GM18526 (cell line): ENCODE measurements around the gene CRYZL1.

Experiments
- POLR2A ChIP-seq: IDR thresholded peaks from 3 replicates; pipeline ENCODE4 v1.6.1; 2011; ENCODE audit not compliant: insufficient read length; ENCODE audit errors: extremely low read depth

CRYZL1 gene

DNA sequence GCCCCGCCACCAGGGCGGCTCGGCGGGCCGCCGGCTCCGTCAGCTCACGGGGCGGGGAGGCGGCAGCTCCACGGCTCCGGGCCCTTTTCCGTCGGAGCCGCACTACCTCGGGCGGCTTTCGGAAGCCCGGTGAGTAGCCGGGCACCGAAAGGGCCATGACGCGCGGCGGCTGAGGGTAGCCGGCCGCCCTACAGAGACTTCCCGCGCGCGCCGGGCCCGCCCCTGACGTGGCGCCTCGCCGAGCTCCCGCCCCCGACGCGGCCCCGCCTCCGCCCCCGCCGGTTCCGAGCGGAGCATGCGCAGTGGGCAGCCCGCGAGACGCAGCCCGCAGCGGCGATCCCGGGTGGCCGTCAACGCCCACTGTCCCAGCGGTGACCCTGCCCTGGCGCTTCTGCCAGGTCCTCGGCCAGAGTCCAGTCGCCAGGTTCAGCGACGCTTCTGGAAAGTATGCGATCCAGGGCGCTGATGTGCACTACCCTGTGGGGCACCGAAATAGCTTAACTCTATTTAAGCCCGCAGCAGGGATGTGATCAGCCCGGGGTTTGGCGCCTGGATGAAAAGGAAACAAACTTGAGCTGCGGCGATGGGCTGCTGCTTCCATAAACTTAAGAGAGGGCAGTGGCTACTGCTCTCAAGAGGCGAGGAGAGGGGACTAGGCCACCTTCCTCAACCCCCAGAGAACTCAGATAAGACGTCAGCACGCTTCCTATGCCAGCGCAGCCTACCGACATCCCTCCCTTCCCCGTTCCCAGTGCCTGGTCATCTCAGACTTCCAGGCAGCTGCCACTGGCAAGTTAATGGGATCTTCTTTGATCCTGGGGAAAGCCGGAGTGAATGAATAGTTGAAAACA lies 52.8 kb downstream of the CRYZL1 start, which contains the start of gene DONSON:
TSS of gene DONSON (minus strand) at position 200 of the 851 bp plus-strand sequence. CDS start at position 157, 43 bp downstream.
- TF ChIP-seq POLR2A, result peak; percentile 73

GRCh38 chr21:33587792-33588484 lies 53.6 kb downstream of the CRYZL1 start:
- no peak for TF ChIP-seq POLR2A

DNA sequence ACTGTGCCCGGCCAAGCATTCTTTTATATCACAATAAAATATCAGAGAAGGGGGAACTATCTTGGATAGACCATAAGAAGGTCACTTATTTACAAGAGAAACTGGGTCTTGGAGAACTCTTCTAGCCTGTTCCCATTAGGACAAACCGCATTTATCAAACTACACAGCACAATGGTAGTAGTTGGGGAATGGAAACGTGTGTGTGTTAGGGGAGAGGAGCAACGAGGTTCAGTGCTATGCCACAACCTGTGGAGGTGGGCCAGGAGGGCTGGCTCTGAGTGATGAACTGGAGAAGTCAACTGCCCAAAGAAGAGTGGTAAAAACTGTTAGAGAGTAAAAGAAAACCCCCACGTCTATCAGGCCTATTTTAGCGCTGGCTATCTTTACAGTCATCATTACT lies 54.6 kb downstream of the CRYZL1 start:
- TF ChIP-seq POLR2A, result no peak

- TF ChIP-seq POLR2A, result no peak
Observed at GRCh38 chr21:33584455-33584854, 57.1 kb downstream of the CRYZL1 start.

GRCh38 chr21:33578959-33579542 lies 62.5 kb downstream of the CRYZL1 start:
- no peak for TF ChIP-seq POLR2A

- TF ChIP-seq POLR2A, result no peak
Observed at GRCh38 chr21:33578214-33578613, 63.3 kb downstream of the CRYZL1 start.

DNA sequence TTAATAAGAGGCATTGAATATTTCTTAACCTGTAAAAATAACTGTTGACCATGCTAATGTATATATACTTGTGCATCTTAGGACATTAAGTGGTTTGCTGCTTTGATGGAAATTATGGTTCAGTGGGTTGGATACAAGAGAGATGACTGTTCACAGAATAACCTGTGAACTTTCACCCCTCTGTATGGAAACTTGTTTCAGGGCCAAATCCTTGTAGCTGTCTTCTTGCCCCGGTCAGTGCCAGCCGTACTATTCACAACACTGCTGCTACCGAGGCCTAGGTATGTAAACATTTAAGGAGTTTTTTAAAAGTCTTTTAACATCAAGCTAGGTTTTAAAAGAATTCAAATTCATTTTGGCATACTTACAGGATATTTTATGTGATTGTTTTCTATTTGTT lies 69.2 kb downstream of the CRYZL1 start:
- no peak for TF ChIP-seq POLR2A

GRCh38 chr21:33569991-33570390 lies 71.5 kb downstream of the CRYZL1 start:
- no peak for TF ChIP-seq POLR2A

DNA sequence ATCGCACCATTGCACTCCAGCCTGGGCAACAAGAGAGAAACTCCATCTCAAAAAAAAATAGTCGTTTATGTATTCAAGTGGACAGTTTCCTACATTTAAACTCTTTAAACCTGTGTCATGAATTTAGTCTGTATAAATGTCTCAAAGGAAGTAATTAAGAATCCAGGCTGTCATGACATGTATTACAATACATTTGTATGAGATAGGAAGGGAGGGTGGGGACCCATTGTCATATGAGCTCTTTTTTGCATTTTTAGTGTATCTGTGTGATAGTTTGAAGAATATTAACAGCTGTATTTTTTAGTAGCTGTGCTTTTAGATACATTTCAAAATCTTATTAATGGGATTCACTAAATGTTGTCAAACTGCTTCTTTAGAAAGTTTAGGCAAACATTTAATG lies 73.1 kb downstream of the CRYZL1 start:
- TF ChIP-seq POLR2A, result no peak

DNA sequence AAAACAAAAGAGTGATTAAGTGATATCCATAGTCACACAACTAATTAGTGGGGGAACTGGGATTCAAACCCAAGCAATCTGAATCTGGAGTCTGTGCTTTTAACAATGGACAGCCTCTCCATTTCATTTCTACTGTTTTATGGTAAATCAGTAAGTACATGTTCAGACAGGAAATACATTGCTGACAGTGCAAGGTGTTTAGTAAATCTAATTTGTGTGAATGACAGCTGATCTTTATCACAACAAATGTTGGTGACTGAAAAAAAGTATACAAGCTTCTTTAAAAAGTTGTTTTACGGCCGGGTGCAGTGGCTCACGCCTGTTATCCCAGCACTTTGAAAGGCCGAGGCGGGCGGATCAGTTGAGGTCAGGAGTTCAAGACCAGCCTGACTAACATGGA lies 73.6 kb downstream of the CRYZL1 start:
- TF ChIP-seq POLR2A, result no peak

- no peak for TF ChIP-seq POLR2A
Observed at GRCh38 chr21:33566514-33566913, 75.0 kb downstream of the CRYZL1 start.

DNA sequence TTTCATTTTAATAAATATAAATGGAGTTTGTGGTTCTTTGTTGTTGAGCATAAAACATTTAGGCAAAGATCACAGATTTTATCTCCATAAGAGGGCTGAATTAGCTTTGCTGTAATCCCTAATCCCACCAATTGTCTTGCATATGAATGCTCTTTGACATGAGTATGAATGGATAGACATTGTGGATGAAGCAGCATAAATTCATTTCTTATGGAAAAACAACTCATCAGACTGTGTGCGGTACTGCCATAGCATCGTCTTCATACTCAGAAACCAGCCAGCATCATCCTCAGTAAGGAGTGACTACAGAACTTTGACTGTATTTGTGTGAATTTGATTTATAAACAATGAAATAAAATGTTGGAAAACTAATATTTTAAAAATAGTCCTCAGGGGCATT lies 79.2 kb downstream of the CRYZL1 start:
- TF ChIP-seq POLR2A, result no peak

- no peak for TF ChIP-seq POLR2A
Observed at GRCh38 chr21:33561373-33561772, 80.2 kb downstream of the CRYZL1 start.

DNA sequence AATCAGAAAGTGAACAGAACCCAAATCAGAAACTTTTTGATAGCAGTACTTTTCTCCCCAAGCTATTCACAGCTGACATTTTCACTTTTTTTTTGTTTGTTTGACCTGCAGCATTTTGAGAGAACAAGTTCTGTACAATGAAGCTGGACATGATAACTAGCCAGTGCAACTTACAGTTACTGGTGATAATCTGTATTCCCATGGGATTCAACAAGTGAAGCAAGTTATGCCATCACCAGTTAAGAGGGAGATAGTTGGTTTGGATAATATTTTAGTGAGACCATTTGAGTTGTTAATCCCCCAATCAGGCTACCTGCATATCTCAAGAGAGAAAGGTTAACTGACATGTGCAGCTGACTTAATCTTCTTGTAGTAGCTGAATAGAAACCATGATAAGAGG lies 80.6 kb downstream of the CRYZL1 start:
- TF ChIP-seq POLR2A, result no peak

DNA sequence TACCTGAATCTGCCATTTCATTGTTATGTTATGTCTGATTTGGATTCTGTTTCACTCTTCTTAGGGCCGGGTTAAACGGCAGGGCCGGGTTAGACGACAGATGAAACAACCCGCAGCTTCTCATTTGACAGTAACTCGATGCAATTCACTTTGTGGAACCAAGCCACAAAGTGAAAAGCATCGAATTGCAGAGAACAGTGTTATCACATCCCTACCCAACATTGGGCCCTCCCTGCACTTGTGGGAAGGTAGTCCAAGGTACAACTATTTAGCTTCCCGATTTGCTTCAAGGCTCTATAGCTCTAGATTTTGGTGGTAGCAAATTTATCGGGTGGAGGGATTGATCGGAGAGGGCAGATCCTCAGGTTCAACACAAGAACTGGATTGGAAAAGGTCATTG lies 81.7 kb downstream of the CRYZL1 start:
- no peak for TF ChIP-seq POLR2A
